LNCAP (cell line): Measurements from ENCODE around the gene CASP3.

Source experiments
- CTCF ChIP-seq: fragments of 450-650 bp; IDR thresholded peaks from 2 replicates; pipeline ENCODE4 v1.5.1; 2017; ENCODE audit warnings: mild to moderate bottlenecking

The CASP3 gene

GRCh38 chr4:184688005-184688404 lies 38.8 kb upstream of the CASP3 start:
- no peak for TF ChIP-seq CTCF

- TF ChIP-seq CTCF = no peak
These were observed 35.4 kb upstream of the CASP3 start for GRCh38 chr4:184684491-184685189.

GRCh38 chr4:184681916-184682315 lies 32.7 kb upstream of the CASP3 start:
- TF ChIP-seq CTCF = no peak

GRCh38 chr4:184680698-184681097 lies 31.5 kb upstream of the CASP3 start:
- no peak for TF ChIP-seq CTCF

- no peak for TF ChIP-seq CTCF
These were observed 26.7 kb upstream of the CASP3 start for GRCh38 chr4:184675821-184676492.

- no peak for TF ChIP-seq CTCF
These were observed 25.8 kb upstream of the CASP3 start for GRCh38 chr4:184675018-184675417.

- no peak for TF ChIP-seq CTCF
These were observed 24.8 kb upstream of the CASP3 start for GRCh38 chr4:184674011-184674410.
